Activated CD8-positive, alpha-beta T cell treated with anti-CD3 and anti-CD28 coated beads for 36 hours (primary cell): Measurements from ENCODE around the gene ZNF654. TPM values are rescaled to one million over a fixed set of nuclear protein-coding genes. Genes with fewer than 3 reads are reported as not detected.
"Not testable (repeated sequence)": the region's sequence is repeated elsewhere in the genome, so short reads cannot be mapped to it uniquely, and the experiment has no call there.

Source experiments
- ATAC-seq: fragments of 200-7000 bp; cut with Tn5 transposase; one replicate; pipeline ENCODE4 v1.10.0; 2021; ENCODE audit warnings: mild to moderate bottlenecking, moderate library complexity
- CTCF ChIA-PET: fragments of 350-600 bp; sonication (Branson Sonifier 250); formaldehyde crosslinking; loops from one replicate; lab custom pipeline; 2021; ENCODE audit warnings: antibody characterized with exemption; lab: Charles Lee
- POLR2A ChIA-PET: fragments of 350-600 bp; sonication (Branson Sonifier 250); formaldehyde crosslinking; loops from one replicate; lab custom pipeline; 2021; ENCODE audit warnings: antibody characterized with exemption; lab: Charles Lee
- DNase-seq: peaks from one replicate; pipeline ENCODE4 v3.0.0-alpha.2; 2020
- H3K27ac Mint-ChIP-seq: one replicate; pipeline ENCODE4 v1.8.0; 2021; ENCODE audit warnings: mild to moderate bottlenecking, mixed read lengths
- H3K27me3 Mint-ChIP-seq: one replicate; pipeline ENCODE4 v1.8.0; 2021; ENCODE audit warnings: mixed read lengths
- H3K36me3 Mint-ChIP-seq: one replicate; pipeline ENCODE4 v1.8.0; 2021; ENCODE audit warnings: low read depth, mixed read lengths
- H3K4me1 Mint-ChIP-seq: one replicate; pipeline ENCODE4 v1.8.0; 2021; ENCODE audit warnings: low read depth, mixed read lengths
- H3K4me3 Mint-ChIP-seq: one replicate; pipeline ENCODE4 v1.8.0; 2021; ENCODE audit warnings: mild to moderate bottlenecking, moderate library complexity, mixed read lengths
- H3K9me3 Mint-ChIP-seq: one replicate; pipeline ENCODE4 v1.8.0; 2021; ENCODE audit warnings: mixed read lengths
- intact Hi-C: fragments of 100-400 bp; cut with micrococcal nuclease; formaldehyde crosslinking; loops from one replicate; pipeline ENCODE4 v1.10.0; 2022
- total RNA-seq, 2 experiments: library from RNA; stranded (reverse); gene quantifications; one replicate each; pipeline ENCODE4 v1.2.3, GENCODE V29; 2021
- TF ChIP-seq, protein P1 (sequence below): fragments of 200-600 bp; IDR thresholded peaks from one replicate; pipeline ENCODE4 v1.8.0; 2022; ENCODE audit warnings: antibody characterized with exemption, mild to moderate bottlenecking

The ZNF654 gene
- total RNA-seq, 2 experiments from 2014 or later: 20.2 to 21.0 TPM

DNA sequence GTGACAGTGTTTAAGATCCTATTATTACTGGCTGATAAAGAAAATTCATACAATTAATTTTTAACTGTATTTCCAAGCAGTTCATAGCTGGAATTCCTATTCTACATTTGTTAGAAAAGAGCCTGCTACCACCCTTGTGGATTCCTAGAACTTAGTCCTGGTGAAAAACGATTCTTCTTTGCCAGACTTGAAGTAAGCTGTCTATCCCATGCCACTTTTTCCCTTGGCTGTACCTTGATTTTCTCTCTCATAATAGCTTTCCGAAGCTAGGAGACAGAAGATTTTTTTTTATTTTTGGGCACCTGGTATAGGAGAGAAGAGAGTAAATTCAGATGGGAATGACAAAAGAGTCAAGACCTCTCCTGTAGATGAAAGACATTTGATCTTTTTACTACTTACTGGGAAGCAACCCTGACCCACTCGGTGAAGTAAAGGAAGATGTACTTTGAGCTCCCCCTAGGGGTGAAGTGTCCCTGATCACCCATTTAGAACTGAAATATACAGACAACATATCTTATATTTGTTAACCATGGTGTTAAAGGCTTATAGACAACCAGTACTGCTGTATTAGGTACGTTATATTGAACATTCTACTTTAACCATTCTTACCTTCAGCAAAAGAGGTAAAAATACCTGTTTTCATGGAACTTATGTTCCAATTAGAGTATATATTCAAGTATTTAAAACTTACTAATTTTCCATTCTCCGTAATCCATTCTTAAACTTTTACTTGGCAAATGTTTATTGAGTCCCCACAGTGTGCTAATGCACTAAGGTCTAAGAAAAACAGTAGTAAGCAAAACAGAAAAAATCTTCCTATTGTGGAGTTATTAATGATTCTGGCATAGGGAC is 54.5 kb downstream of the ZNF654 start:
- POLR2A ChIA-PET: interaction anchor here (0.6 kb wide), 1 partner anchor 54 kb away, joined by 3 read pairs; the partner anchor contains the start of gene ZNF654
- TF ChIP-seq, protein P1, sequence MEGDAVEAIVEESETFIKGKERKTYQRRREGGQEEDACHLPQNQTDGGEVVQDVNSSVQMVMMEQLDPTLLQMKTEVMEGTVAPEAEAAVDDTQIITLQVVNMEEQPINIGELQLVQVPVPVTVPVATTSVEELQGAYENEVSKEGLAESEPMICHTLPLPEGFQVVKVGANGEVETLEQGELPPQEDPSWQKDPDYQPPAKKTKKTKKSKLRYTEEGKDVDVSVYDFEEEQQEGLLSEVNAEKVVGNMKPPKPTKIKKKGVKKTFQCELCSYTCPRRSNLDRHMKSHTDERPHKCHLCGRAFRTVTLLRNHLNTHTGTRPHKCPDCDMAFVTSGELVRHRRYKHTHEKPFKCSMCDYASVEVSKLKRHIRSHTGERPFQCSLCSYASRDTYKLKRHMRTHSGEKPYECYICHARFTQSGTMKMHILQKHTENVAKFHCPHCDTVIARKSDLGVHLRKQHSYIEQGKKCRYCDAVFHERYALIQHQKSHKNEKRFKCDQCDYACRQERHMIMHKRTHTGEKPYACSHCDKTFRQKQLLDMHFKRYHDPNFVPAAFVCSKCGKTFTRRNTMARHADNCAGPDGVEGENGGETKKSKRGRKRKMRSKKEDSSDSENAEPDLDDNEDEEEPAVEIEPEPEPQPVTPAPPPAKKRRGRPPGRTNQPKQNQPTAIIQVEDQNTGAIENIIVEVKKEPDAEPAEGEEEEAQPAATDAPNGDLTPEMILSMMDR: peak; percentile 86
- peak; percentile 93 for ATAC-seq
- Mint-ChIP-seq H3K4me1 (peaks cover 17% of the 10 kb centered on the region), H3K4me3 (no peak overlapping the region), H3K9me3 (no peaks in the 10 kb centered on the region), H3K27me3 (no peaks in the 10 kb centered on the region), H3K27ac (no peak overlapping the region), H3K36me3 (peaks cover 27% of the 10 kb centered on the region)
- intact Hi-C loops: loop anchor here (10.0 kb wide), 2 partner anchors 109 to 319 kb away; partner anchors contain the start of gene HTR1F
- peak; percentile 75 for DNase-seq
- CTCF ChIA-PET: interaction anchor here (0.7 to 2.9 kb wide), 34 partner anchors 9 to 852 kb away, joined by 3 to 19 read pairs (median 4); partner anchors contain the start of genes C3orf38, CGGBP1 and ZNF654

DNA sequence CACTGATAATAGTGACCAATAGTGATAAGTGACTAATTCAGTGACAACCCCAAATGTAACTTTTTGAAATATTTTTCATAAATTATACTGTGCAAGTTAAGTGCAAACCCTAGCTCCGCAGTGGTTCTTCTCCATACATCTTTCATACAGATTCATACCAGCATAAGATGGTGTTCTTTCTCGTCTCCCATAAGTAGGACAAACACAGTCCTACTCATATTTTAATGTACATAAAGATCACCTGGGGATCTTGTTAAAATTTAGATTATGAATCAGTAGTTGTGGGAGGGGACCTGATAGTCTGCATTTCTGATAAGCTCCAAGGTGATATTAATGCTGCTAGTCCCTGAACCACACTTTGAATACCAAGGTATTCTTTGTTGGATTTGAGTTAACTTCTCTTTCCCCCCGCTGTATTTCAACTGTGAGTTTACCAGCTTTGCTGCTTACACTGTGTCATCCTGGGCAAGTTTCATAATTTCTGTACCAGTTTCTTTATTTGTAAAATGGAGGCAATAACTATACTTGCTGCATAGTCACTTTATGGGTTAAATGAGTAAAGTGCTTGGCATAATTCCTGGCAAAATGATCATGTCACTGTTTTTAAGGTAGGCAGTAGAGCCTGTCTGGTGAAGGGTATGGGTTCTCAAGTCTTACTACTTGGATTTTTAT is 56.0 kb downstream of the ZNF654 start:
- Mint-ChIP-seq H3K4me3 (no peak overlapping the region), H3K27ac (no peak overlapping the region), H3K36me3 (peaks cover 27% of the 10 kb centered on the region), H3K9me3 (no peaks in the 10 kb centered on the region), H3K27me3 (no peaks in the 10 kb centered on the region), H3K4me1 (peaks cover 12% of the 10 kb centered on the region)
- ChIA-PET POLR2A (interaction anchor here (0.8 to 1.4 kb wide), 2 partner anchors 35 to 146 kb away, joined by 3 read pairs; partner anchors contain the start of gene C3orf38), CTCF (interaction anchor here (0.9 to 2.9 kb wide), 5 partner anchors 9 to 56 kb away, joined by 3 to 12 read pairs (median 4); partner anchors contain the start of genes C3orf38, CGGBP1 and ZNF654)
- intact Hi-C loops: loop anchor here (10.0 kb wide), 2 partner anchors 110 to 320 kb away; partner anchors contain the start of gene HTR1F
- DNase-seq (no peak), ATAC-seq (no peak)
- TF ChIP-seq, protein P1: no peak

DNA sequence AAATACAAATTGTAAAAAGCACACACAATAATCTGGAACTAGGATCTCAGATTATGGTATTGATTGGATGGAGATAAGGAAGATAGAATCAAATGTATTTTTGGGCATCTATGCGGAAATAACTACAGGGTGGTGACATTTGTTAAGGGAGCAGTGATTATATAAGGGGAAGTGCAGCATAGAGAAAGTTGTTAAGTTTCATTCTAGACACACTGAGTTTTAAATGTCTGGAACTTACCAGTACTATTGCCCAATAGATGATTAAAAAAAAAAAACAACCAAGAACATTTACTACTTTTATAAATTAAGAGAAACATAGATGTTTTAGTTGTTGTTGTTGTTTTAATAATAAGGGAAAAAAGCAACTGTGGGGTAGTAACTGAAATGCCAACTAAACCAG is 58.6 kb downstream of the ZNF654 start:
- Mint-ChIP-seq H3K27ac (no peak overlapping the region), H3K27me3 (no peaks in the 10 kb centered on the region), H3K4me3 (no peak overlapping the region), H3K4me1 (peaks cover 16% of the 10 kb centered on the region), H3K9me3 (no peaks in the 10 kb centered on the region), H3K36me3 (peaks cover 29% of the 10 kb centered on the region)
- no peak for ATAC-seq
- TF ChIP-seq, protein P1: no peak
- CTCF ChIA-PET: no interaction called here
- POLR2A ChIA-PET: no interaction called here
- no peak for DNase-seq
- intact Hi-C loops: loop anchor here (10.0 kb wide), 2 partner anchors 113 to 323 kb away; partner anchors contain the start of gene HTR1F

DNA sequence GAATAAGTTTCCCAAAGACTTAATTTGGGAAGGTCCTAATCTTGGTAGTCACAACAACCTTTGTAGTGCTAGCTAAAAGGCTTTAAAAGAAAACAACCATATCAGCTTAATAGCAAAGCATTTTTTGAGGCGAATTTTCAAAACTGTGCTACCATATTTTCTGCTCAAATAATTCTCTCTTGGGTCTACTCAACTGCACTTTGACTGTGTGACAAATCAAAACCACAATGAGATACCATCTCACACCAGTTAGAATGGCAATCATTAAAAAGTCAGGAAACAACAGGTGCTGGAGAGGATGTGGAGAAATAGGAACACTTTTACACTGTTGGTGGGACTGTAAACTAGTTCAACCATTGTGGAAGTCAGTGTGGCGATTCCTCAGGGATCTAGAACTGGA is 59.5 kb downstream of the ZNF654 start:
- H3K27ac Mint-ChIP-seq, DNase-seq, H3K9me3 Mint-ChIP-seq, CTCF ChIA-PET, POLR2A ChIA-PET, H3K4me3 Mint-ChIP-seq, ATAC-seq, H3K27me3 Mint-ChIP-seq: not testable (repeated sequence)
- Mint-ChIP-seq H3K4me1 (peaks cover 13% of the 10 kb centered on the region), H3K36me3 (peaks cover 29% of the 10 kb centered on the region)
- intact Hi-C loops: loop anchor here (10.0 kb wide), 2 partner anchors 114 to 324 kb away; partner anchors contain the start of gene HTR1F

DNA sequence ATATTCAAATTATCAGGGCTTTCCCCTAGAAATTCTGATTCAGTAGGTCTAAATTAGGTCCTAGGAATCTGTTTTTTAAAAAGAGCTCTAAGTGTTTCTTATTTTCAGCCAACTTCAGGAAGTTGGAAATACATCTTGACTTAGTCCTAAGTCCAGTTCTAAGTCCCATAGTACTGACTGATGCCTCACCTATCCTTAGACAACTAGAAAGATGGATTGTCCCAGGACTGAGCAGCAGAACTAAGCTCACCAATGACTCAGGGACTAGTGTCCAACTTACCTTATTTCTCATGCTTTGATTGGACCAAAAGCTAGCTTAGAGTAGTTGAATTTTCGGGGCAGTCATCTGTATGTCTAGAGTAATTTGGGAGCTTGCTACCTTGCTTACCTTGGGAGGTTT is 64.5 kb downstream of the ZNF654 start:
- no peak overlapping the region for H3K4me3 Mint-ChIP-seq
- H3K27me3 Mint-ChIP-seq: no peaks in the 10 kb centered on the region
- DNase-seq: no peak
- ChIA-PET POLR2A (interaction anchor here (1.0 kb wide), 1 partner anchor 26 kb away, joined by 3 read pairs; the partner anchor contains the start of gene C3orf38), CTCF (interaction anchor here (0.7 to 4.1 kb wide), 3 partner anchors 9 to 10 kb away, joined by 3 to 18 read pairs (median 6); no protein-coding TSS in a partner anchor)
- peaks cover 11% of the 10 kb centered on the region for H3K36me3 Mint-ChIP-seq
- ATAC-seq: no peak
- intact Hi-C loops: no loop called here
- TF ChIP-seq, protein P1: no peak
- H3K9me3 Mint-ChIP-seq: no peaks in the 10 kb centered on the region
- H3K27ac Mint-ChIP-seq: no peak overlapping the region
- H3K4me1 Mint-ChIP-seq: peaks cover 11% of the 10 kb centered on the region
